ENCODE results near the gene RELA. TPM values are rescaled to one million over a fixed set of nuclear protein-coding genes. Genes with fewer than 3 reads are reported as not detected.
A peak's percentile ranks its signal among the peaks of the same experiment; 100 is the strongest.

RELA gene
- total RNA-seq, 1 experiment from 2014 or later: 34.2 TPM

- peak; percentile 100 for DNase-seq (ENCODE audit: low read depth)
Observed at GRCh38 chr11:65615229-65615949, 47.3 kb downstream of the RELA start, which contains the start of gene PCNX3. PCNX3 (plus strand) TSS chr11:65615776; CDS start chr11:65616312, 536 bp downstream.

- DNase-seq (ENCODE audit: low read depth): no peak
Observed at GRCh38 chr11:65613091-65613928, 49.4 kb downstream of the RELA start.

GRCh38 chr11:65612691-65613090, 50.0 kb downstream of the RELA start:
- no peak for DNase-seq (ENCODE audit: low read depth)

GRCh38 chr11:65611758-65612603, 50.7 kb downstream of the RELA start:
- no peak for DNase-seq (ENCODE audit: low read depth)

GRCh38 chr11:65611028-65611757, 51.5 kb downstream of the RELA start:
- no peak for DNase-seq (ENCODE audit: low read depth)

GRCh38 chr11:65610404-65610803, 52.3 kb downstream of the RELA start:
- no peak for DNase-seq (ENCODE audit: low read depth)

- DNase-seq (ENCODE audit: low read depth): no peak
Observed at GRCh38 chr11:65609665-65610064, 53.1 kb downstream of the RELA start.

GRCh38 chr11:65609229-65609628, 53.5 kb downstream of the RELA start:
- no peak for DNase-seq (ENCODE audit: low read depth)

- DNase-seq (ENCODE audit: low read depth): no peak
Observed at GRCh38 chr11:65607614-65608426, 54.9 kb downstream of the RELA start.

- no peak for DNase-seq (ENCODE audit: low read depth)
Observed at GRCh38 chr11:65606876-65607613, 55.7 kb downstream of the RELA start.

GRCh38 chr11:65604258-65604657, 58.5 kb downstream of the RELA start:
- DNase-seq (ENCODE audit: low read depth): no peak

Other genes with a start within 250 kb of the RELA start
- gene NEAT1, start 240.1 kb downstream of the RELA start, total RNA-seq (2014; rRNA removed; shearing (Covaris generic)): 3.5 and 4.7 TPM in 2 replicates
- gene MALAT1, start 163.9 kb downstream of the RELA start, total RNA-seq (2014; rRNA removed; shearing (Covaris generic)): 481 and 510 TPM in 2 replicates
- gene SCYL1, start 137.8 kb downstream of the RELA start, total RNA-seq (2014; rRNA removed; shearing (Covaris generic)): 64.1 and 65.7 TPM in 2 replicates
- gene LTBP3, start 104.6 kb downstream of the RELA start, total RNA-seq (2014; rRNA removed; shearing (Covaris generic)): 20.9 and 38.4 TPM in 2 replicates
- gene ZNRD2, start 92.4 kb downstream of the RELA start, total RNA-seq (2014; rRNA removed; shearing (Covaris generic)): 87.7 and 98.0 TPM in 2 replicates
- 36.9 and 43.1 TPM in 2 replicates for gene FAM89B, start 90.4 kb downstream of the RELA start, total RNA-seq (2014; rRNA removed; shearing (Covaris generic))
- 22.8 and 47.8 TPM in 2 replicates for gene EHBP1L1, start 86.9 kb downstream of the RELA start, total RNA-seq (2014; rRNA removed; shearing (Covaris generic))
- gene KCNK7, start 67.1 kb downstream of the RELA start, total RNA-seq (2014; rRNA removed; shearing (Covaris generic)): not detected in 2 replicates
- gene MAP3K11, start 48.7 kb downstream of the RELA start, total RNA-seq (2014; rRNA removed; shearing (Covaris generic)): 11.8 and 24.2 TPM in 2 replicates
- 9.1 and 11.9 TPM in 2 replicates for gene PCNX3, start 47.1 kb downstream of the RELA start, total RNA-seq (2014; rRNA removed; shearing (Covaris generic))
- 16.7 and 21.2 TPM in 2 replicates for gene SIPA1, start 24.8 kb downstream of the RELA start, total RNA-seq (2014; rRNA removed; shearing (Covaris generic))
- gene KAT5, start 49.3 kb upstream of the RELA start, total RNA-seq (2014; rRNA removed; shearing (Covaris generic)): 36.8 and 47.9 TPM in 2 replicates
- gene RNASEH2C, start 57.9 kb upstream of the RELA start, total RNA-seq (2014; rRNA removed; shearing (Covaris generic)): 38.3 and 54.8 TPM in 2 replicates
- gene AP5B1, start 118.1 kb upstream of the RELA start, total RNA-seq (2014; rRNA removed; shearing (Covaris generic)): 4.2 and 6.7 TPM in 2 replicates
- gene OVOL1, start 124.1 kb upstream of the RELA start, total RNA-seq (2014; rRNA removed; shearing (Covaris generic)): not detected in 2 replicates
- gene SNX32, start 171.0 kb upstream of the RELA start, total RNA-seq (2014; rRNA removed; shearing (Covaris generic)): 0.20 TPM in 1 of 2 replicates, not detected in the other
- 2,043 and 2,212 TPM in 2 replicates for gene CFL1, start 195.3 kb upstream of the RELA start, total RNA-seq (2014; rRNA removed; shearing (Covaris generic))
- 38.9 and 40.6 TPM in 2 replicates for gene MUS81, start 197.5 kb upstream of the RELA start, total RNA-seq (2014; rRNA removed; shearing (Covaris generic))
- gene EFEMP2, start 209.9 kb upstream of the RELA start, total RNA-seq (2014; rRNA removed; shearing (Covaris generic)): 5.4 and 8.4 TPM in 2 replicates
- 5.4 and 8.9 TPM in 2 replicates for gene CTSW, start 216.9 kb upstream of the RELA start, total RNA-seq (2014; rRNA removed; shearing (Covaris generic))
- gene FIBP, start 225.6 kb upstream of the RELA start, total RNA-seq (2014; rRNA removed; shearing (Covaris generic)): 141 and 145 TPM in 2 replicates
- gene CCDC85B, start 227.8 kb upstream of the RELA start, total RNA-seq (2014; rRNA removed; shearing (Covaris generic)): 34.7 and 61.6 TPM in 2 replicates
- gene FOSL1, start 237.5 kb upstream of the RELA start, total RNA-seq (2014; rRNA removed; shearing (Covaris generic)): 158 and 232 TPM in 2 replicates

Measured in RPMI7951 (cell line).